Stimulated activated CD8-positive, alpha-beta memory T cell treated with anti-CD3 and anti-CD28 coated beads, Interleukin-15, amount 100 ng/mL, for 4 hours (primary cell): Measurements from ENCODE around the gene XYLB.
"Not testable (repeated sequence)": the region's sequence is repeated elsewhere in the genome, so short reads cannot be mapped to it uniquely, and the experiment has no call there.

ENCODE experiments used
- DNase-seq, 2 donors: peaks; one replicate each; pipeline ENCODE4 v3.0.0-alpha.2; 2020; ENCODE audit warnings: low read depth in 2 of 2

Gene XYLB

DNA sequence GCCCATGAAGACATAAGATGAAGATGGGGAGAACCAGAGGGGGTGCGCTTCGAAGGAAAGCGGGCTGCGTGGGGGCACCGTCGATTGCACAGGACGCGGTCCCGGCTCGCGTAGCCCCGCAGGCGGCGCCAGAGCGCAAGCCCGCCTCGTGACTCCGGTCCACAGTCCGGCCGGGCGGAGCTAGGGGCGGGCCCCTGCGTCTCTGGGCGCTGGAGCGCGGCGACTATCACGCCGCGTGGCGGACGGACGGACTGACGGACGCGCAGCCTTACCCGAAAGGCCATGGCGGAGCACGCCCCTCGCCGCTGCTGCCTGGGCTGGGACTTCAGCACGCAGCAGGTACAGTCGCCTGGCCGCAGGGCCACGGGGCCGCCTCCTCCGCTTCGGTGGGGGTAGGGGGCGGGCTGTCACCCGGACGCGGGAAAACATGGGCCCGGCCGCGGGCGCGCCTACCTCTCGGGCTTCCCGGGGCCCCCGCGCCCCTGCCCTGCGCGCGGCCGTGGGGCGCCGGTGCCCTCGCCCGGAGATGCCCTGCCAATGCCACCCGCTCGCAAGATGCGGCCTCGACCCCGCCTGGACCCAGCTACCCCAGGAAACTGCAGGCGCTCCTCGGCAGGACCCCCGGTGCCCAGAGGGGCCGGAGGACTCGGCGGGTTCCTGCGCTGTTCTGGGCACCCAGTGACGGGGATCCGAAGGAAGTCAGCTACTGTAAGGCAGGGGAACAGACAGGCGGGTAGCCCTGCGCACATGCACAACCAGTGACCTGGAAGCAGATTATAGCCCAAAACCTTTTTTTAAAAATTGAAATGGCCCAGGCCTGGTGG, at the start of gene XYLB:
XYLB (plus strand) TSS at position 199 of the 824 bp plus-strand sequence; CDS start at position 283, 84 bp downstream.
- peak; percentile 34 to 62 for DNase-seq

DNA sequence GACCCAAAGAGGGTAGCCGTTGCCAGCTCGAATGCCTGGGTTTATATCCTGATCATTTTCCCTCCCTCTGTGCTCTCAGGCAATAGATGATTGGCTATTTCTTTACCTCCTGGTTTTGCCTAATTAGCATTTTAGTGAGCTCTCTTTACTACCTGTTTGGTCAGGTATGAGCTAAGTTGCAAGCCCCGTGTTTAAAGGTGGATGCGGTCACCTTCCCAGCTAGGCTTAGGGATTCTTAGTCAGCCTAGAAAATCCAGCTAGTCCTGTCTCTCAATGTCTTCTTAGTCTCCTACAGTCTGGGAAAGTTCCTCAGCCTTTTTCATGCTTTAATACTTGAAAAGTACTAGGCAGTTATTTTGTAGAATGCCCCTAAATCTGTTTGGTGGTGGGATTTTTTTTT, 49.5 kb upstream of the XYLB start:
- DNase-seq, result not testable (repeated sequence)

DNA sequence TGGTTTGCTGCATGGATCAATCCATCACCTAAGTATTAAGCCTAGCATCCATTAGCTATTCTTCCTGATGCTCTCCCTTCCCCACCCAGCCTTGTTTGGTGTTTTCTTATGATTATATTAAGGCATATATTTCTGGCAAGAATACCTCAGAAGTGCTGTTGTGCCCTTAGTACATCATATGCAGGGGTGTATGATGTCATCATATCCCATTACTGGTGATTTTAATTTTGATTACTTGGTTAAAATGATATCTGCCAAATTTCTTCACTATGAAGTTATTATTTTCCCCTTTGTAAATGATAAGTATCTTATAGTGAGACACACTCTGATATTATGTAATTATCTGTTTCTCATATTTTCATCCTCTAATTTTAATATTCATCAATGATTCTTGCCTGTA, 49.0 kb upstream of the XYLB start:
- DNase-seq, result no peak

DNA sequence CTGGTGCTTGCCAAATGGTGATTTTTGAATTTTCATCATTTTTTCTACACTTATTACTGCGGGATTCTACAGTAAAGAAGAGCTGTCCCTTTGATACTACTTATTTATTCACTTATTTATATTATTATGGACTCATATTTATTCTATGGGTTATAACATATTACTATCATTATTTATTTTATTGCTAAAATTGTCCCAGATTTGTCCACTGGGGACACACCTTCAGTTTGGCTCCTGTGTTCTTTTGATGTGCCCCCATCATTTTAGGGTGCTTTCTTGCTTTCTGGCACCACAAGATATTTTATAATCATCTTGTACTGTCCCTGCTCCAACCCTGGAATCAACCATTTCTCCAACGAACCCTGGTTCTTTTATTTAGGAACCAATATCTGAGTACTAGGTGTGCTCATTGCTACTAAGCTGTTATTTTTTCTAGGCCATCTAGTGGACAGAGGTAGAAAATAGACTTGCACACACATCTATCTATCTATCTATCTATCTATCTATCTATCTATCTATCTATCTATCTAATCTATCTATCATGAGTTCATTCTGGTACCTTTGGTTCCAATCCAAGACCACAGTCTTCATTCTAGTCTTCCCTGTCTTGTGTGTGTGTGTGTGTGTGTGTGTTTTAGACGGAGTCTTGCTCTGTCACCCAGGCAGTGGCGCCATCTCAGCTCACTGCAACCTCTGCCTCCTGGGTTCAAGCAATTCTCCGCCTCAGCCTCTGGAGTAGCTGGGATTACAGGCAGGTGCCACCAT, 48.5 kb upstream of the XYLB start:
- no peak for DNase-seq

DNA sequence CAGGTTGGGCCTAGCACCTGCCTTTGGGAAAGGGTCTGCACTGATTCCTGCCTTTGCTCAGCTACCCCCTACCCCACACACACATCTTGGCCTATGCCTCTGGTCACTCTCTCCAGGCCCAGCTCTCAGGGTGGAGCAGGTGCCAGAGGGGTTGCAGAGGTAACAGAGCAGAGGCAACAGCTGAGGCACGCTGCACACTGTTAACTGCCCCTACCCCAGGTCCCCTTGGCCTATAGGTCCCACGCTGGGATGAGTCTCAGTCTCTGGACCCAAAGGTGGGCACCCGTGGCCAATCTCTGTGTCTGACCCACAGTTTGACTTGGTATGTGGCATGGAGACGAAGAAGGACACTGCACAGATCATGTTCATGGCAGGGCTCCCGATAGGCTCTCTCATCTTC, 39.6 kb upstream of the XYLB start:
- no peak for DNase-seq

DNA sequence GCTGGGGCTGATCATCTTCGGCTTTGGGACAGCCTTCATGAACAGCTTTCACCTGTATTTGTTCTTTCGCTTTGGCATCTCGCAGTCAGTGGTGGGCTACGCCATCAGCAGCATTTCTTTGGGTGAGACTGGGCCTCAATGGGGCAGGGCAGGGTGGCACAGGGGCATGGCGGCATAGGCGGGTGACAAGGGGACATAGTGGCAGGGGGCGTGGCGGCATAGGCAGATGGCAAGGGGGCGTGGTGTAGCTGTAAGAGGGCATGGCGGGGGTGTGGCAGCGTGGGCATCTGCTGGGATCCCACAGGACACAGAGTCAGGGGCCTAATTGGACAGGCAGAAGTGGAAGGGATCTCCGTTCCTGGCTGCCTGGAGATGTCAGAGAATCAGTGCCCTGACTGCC, 39.0 kb upstream of the XYLB start:
- no peak for DNase-seq

DNA sequence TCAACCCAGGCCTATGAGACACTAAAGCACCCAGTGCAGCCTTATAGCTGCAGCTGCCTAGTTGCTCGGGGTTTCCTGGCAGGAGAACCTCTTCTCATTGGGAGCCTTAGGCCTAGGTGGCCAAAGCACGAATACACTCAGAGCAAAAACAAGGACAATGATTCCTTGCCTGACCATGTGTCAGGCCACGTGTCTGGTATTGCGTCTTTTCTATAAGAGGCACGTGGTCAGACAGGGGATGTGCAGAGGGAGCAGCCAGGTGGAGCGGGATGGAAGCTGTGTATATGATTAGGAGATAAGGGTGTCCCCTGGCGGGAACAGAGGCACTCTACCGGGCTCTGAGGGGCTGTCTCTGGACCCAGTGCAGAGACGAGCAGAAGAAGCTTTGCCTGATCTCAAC, 38.1 kb upstream of the XYLB start:
- no peak for DNase-seq

DNA sequence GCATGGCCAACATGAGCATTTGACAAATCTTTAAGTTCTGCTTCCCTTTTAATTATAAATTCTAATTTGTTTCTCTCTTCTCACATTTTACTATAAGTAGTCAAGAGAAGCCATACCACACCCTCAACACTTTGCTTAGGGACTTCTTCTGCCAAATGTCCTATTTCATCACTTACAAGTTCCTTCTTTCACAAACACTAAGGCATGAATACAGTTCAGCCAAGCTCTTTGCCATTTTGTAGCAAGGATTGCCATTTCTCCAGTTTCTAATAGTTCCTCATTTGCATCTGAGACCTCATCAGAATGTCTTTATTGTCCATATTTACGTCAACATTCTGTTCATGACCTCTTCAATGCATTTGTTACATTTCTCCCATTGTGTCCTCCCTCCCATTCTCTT, 35.1 kb upstream of the XYLB start:
- DNase-seq, result no peak

DNA sequence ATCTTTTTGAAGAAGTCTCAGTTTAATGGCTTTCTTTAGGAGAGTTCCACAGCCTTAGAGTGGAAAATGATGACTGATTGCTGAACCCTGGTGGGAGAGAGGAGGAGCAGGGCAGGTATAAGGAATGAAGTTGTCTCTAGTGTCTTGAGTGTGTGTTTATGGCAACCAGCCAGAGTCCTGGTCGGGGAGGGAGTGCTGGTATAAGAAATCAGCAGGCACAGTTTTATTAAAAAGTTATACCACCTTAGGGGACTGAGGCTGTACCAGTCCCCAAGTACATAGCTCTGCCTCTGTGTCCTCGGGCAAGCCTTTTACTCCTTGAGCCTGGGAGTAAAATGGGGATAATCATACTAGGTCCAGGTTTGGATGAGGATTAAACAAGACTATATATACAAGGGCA, 34.6 kb upstream of the XYLB start:
- no peak for DNase-seq

DNA sequence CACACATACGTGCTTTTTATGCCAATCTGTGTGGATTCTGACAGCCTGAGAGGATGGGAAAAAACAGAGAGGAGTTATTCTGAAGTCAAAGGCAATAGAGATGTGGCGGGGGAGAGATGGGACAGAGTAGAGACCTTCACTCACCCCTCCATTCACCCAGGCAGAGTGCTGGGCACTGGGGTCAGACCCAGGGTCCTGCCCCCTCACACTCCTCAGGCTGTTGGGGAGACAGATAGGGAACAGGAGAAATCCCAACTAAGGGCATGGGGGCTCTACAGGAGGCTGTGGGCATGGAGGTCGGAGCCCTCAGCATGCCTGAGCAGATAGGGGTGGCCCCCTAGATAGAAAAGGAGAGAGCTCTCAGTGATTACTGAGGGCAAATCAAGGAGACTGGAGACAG, 34.2 kb upstream of the XYLB start:
- DNase-seq, result no peak

DNA sequence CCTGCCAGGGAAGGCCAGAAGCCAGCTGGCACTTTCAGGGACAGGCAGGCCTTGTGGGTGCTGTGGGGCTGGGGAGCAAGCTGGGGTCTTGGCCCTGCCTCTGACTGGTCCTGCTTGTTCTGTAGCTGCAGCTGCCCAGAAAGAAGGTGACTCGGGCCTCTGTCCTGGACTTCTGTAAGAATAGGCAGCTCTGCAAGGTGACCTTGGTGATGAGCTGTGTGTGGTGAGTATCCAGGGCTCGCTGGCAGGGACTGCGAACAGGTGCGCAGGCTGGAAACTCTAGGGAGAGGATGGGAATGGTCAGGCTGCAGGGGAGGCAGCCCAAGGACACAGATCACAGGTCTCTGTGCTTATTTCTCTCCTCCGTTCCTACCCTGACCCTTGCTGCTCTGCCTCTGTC, 33.3 kb upstream of the XYLB start:
- DNase-seq, result no peak

DNA sequence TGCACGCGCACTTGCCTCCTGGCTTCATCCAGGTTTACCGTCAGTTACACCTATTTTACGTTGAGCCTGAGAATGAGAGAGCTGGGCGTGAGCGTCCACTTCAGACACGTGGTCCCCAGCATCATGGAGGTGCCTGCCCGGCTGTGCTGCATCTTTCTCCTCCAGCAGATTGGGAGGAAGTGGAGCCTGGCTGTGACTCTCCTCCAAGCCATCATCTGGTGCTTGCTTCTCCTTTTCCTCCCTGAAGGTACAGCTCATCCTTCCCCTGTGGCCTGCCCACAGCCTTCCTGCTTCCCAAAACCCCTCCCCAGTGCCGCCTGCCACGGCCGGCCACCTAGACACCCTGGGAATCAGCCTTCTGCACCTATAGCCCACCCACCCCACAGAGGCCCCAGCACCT, 32.9 kb upstream of the XYLB start:
- no peak for DNase-seq

DNA sequence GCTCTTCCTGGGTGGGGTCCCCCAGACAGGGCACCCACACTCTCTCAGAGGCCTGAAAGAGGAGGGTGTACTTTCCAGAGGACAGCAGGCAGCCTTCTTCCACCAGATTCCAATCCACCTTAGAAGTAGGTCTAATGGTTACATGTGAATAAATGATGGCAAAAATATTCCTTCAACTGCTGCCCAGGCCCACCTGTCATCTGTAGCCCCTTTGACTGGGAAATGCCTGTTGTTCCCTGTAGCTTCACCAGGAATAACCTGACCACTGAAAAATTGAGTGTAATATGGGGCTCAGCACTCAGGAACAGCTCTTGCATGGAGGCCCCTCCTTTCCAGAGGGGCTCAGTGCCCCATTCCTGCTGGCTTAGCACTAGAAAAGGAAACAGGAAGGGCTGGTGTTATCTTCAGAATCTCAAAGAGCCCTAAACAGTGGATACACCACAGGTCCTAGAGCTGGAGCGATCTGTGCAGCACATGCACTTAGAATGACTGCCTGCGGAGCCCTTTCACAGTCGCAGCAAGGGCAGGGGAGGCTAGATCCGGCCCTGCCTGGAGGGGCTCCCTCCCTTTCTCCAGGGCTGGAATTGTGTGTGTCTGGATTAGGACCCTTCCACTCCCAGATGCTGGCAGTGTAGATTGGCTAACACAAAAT, 32.3 kb upstream of the XYLB start:
- no peak for DNase-seq

DNA sequence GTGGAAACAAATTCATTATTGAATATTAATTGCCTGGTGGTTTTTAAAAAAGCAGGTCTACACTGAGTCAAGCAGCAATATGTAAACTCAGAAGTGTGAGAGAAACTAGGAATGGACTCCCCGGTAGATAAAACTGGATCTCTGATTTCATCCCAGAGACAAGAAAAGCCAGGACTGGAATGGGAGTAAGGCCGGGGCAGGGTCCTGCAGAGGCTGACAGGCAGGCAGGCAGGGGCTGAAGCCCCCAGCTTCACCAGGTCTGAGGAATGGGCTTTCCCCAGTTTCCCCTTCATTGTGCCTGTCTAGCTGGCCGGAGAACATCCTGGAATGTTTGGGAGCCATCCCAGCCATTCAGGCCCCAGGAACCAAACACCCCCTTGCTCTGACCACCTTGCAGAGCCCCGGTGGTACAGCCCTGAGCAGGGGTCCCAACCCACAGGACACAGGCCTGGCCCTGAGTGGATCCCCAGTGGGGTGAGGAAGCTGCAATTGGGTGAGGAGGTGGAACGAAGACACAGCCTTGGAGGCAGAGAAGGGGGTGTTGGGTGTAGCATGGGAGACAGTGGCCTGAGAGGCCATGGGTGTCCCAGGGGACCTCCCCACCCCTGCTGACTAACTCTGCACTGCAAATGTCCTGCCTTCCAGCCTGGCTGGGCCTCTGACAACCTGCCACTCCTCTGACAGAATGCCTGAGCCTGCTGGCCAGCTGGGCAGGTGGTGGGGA, 31.7 kb upstream of the XYLB start:
- no peak for DNase-seq

DNA sequence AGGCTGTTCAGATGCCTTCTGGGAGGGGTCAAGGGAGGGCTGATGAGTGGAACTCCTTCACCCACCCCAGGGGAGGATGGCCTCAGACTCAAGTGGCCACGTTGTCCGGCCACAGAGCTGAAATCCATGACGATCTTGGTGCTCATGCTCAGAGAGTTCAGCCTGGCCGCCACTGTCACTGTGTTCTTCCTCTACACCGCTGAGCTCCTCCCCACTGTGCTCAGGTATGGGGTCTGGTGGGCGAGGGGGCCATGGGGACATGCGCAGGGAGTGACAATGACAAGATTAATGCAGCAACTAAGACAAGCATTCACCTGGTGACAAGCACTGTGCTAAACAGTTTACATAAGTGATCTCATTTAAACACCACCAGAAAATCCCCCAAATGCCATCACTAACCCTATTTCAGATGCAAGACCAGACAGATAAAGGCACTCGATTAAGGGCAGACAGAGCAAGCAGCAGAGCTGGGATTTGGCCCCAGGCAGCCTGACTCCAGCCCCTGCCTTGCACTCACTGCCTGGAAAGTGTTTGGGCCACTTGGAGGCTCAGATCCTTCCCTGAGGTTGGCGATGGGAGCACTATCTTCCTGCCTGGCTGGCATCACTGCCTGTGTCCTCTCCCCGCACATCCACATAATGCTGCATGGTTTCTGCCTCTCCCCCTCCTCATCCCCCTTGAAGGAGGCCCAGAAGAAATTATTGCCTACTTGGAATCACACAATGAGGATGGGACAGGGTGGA, 30.9 kb upstream of the XYLB start:
- no peak for DNase-seq

DNA sequence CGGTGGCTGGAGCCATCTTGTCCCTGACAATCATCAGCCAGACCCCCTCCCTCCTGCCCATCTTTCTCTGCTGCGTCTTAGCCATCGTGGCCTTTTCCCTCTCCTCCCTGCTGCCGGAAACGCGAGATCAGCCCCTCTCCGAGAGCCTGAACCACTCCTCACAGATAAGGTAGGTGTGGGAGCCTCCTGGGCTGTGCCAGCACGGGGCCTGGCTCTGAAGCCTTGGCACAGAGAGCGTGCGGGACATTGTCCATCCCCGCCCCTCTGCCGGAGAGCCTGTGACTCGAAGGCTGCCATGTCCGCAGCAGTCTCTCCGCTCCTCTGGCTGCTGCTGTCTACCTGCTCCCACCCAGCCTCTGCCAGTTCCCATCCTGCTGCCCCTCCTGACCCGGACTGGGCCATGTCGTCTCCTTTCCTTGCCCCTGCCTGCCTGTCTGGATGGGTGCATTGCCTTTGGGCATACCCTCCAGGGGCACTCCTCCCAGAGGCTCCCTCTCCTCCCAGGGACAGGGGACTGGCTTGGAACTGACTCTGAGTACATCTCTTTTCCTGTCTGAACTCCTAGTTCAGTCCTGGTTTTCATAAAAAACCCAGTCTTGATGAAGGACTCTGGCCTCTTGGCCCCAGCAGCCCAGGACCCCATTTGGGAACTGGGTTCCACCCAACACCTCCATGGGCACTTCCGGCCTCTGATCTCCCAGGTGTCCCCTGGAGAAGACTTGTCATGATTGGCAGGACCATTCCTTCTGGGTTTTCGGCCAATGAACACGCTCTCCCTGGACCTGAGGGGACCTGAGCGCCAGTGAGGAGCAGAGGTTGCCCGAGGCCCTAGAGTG, 30.0 kb upstream of the XYLB start:
- no peak for DNase-seq

DNA sequence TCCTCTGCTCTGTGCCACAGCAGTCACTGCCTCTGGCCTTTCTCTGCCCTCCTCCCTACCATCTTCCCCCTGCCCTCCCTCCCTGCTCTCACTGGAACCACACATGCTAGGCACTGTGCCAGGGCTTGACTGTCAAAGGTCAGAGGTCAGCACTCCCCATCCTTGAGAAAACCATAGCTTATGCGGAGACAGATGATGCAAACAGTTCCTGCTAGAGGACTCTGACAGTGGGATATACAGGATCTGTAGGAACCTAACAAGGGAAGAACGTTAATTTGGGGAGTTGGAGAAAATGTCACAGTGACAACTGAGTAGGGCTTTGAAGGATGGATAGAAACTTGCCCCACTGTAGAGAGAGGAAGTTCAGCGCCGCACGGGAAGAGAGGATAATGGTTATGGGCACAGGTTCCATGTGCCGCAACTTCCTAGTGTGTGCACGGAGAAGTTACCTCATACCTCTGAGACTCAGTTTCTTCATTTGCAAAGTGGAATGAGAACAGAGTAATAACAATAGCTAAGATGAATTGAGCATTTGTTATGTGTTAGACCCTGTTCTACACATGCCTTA, 29.3 kb upstream of the XYLB start:
- DNase-seq, result no peak

DNA sequence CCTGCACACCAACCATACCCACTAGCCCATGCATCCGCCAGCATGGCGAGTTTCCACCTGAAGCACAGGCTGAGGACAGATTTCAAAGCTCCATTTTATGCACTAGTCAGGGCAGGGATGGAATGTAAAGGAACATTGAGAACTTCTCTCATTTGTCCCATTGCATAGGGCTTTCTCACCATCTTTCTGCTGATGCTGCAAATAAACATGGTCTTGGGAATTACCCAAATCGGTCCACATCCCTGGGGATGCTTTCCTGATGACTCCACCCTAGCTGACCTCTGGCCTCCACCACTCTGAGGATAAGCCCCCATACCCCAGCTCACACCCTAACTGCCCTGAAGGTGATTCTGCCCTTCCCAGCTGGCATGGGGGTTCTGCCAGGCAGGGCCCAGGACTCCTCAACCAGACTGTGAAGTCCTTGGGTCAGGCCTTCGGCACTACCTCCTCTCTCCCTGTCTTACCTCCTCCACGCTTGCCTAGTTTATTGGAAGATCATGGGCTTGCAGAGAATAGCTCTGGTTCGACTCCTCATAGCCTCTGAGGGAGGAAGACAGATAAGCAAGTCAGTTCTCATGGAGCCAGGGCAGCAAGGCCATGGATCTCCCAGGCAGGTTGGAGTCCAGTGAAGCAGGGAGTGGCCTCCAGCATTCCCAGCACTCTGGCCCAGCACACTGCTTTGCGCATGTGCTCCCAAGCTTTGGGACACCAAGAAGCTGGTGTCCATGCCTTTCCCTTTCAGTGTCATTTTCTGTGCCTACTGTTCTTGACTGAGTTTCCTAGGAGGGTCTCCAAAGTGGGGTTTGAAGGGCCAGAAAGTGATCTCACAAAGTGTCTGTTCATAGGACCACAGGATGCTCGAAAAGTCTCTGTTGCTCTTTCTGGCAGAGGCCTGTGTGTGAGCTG, 27.6 kb upstream of the XYLB start:
- DNase-seq, result no peak

DNA sequence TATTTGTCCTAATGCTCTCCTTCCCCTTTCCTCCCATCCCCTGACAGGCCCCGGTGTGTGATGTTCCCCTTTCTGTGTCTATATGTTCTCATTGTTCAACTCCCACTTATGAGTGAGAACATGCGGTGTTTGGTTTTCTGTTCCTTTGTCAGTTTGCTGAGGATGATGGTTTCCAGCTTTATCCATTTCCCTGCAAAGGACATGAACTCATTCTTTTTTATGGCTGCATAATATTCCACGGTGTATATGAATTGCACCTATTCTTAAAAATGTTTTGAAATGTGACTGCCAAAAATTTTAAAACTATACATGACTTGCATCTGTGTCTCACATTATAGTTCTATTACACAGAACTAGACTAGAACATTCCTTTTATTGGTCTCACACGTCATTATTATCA, 25.9 kb upstream of the XYLB start:
- not testable (repeated sequence) for DNase-seq
